ENCODE results near the gene GC.
"Not testable (repeated sequence)": the region's sequence is repeated elsewhere in the genome, so short reads cannot be mapped to it uniquely, and the experiment has no call there.

Gene GC

GRCh38 chr4:71765821-71766383 is 18.0 kb downstream of the GC start:
- no peak for DNase-seq (ENCODE audit: low spot score)

- no peak for DNase-seq (ENCODE audit: low spot score)
These were observed 18.5 kb downstream of the GC start for GRCh38 chr4:71765350-71765749.

GRCh38 chr4:71752383-71753042 is 31.4 kb downstream of the GC start:
- no peak for DNase-seq (ENCODE audit: low spot score)

- no peak for DNase-seq (ENCODE audit: low spot score)
These were observed 34.8 kb downstream of the GC start for GRCh38 chr4:71749008-71749594.

- DNase-seq (ENCODE audit: low spot score) = no peak
These were observed 37.5 kb downstream of the GC start for GRCh38 chr4:71746379-71746778.

- not testable (repeated sequence) for DNase-seq (ENCODE audit: low spot score)
These were observed 45.1 kb downstream of the GC start for GRCh38 chr4:71738782-71739181.

- DNase-seq (ENCODE audit: low spot score) = no peak
These were observed 51.2 kb downstream of the GC start for GRCh38 chr4:71732706-71733105.

- no peak for DNase-seq (ENCODE audit: low spot score)
These were observed 51.8 kb downstream of the GC start for GRCh38 chr4:71732066-71732465.

GRCh38 chr4:71729856-71730255 is 54.0 kb downstream of the GC start:
- no peak for DNase-seq (ENCODE audit: low spot score)

GRCh38 chr4:71713611-71714203 is 70.2 kb downstream of the GC start:
- DNase-seq (ENCODE audit: low spot score) = peak; percentile 14

- no peak for DNase-seq (ENCODE audit: low spot score)
These were observed 71.9 kb downstream of the GC start for GRCh38 chr4:71711985-71712348.

- no peak for DNase-seq (ENCODE audit: low spot score)
These were observed 72.6 kb downstream of the GC start for GRCh38 chr4:71711044-71711984.

GRCh38 chr4:71709961-71710360 is 73.9 kb downstream of the GC start:
- DNase-seq (ENCODE audit: low spot score) = no peak

GRCh38 chr4:71698141-71698540 is 85.7 kb downstream of the GC start:
- DNase-seq (ENCODE audit: low spot score) = no peak

GRCh38 chr4:71697031-71697430 is 86.8 kb downstream of the GC start:
- DNase-seq (ENCODE audit: low spot score) = no peak

- DNase-seq (ENCODE audit: low spot score) = no peak
These were observed 88.9 kb downstream of the GC start for GRCh38 chr4:71694961-71695360.

GRCh38 chr4:71692963-71693362 is 90.9 kb downstream of the GC start:
- DNase-seq (ENCODE audit: low spot score) = no peak

GRCh38 chr4:71692198-71692597 is 91.7 kb downstream of the GC start:
- no peak for DNase-seq (ENCODE audit: low spot score)

Measured in SK-N-DZ (cell line).